Nephron progenitor cell (in vitro differentiated cells): Measurements from ENCODE around the gene ABCA12.

Experiments
- DNase-seq: peaks from one replicate; pipeline ENCODE4 v3.0.0; 2021
- H3K27ac Mint-ChIP-seq: 2 replicates; pipeline ENCODE4 v1.8.0; 2021; ENCODE audit warnings: mild to moderate bottlenecking, moderate library complexity, mixed read lengths
- H3K27me3 Mint-ChIP-seq: 2 replicates; pipeline ENCODE4 v1.8.0; 2021; ENCODE audit warnings: mild to moderate bottlenecking, low read depth, mixed read lengths; ENCODE audit not compliant: poor library complexity
- H3K36me3 Mint-ChIP-seq: 2 replicates; pipeline ENCODE4 v1.8.0; 2021; ENCODE audit warnings: low read depth, mixed read lengths
- H3K4me1 Mint-ChIP-seq: 2 replicates; pipeline ENCODE4 v1.8.0; 2021; ENCODE audit warnings: mixed read lengths
- H3K4me3 Mint-ChIP-seq: 2 replicates; pipeline ENCODE4 v1.8.0; 2021; ENCODE audit warnings: mild to moderate bottlenecking, moderate library complexity, mixed read lengths
- H3K9me3 Mint-ChIP-seq: 2 replicates; pipeline ENCODE4 v1.8.0; 2021; ENCODE audit warnings: mild to moderate bottlenecking, moderate library complexity, mixed read lengths
- TF ChIP-seq, protein P1 (sequence below): fragments of 200-600 bp; sonication (generic); IDR thresholded peaks from 2 replicates; pipeline ENCODE4 v1.5.0; 2021; ENCODE audit warnings: antibody characterized with exemption

The ABCA12 gene

DNA sequence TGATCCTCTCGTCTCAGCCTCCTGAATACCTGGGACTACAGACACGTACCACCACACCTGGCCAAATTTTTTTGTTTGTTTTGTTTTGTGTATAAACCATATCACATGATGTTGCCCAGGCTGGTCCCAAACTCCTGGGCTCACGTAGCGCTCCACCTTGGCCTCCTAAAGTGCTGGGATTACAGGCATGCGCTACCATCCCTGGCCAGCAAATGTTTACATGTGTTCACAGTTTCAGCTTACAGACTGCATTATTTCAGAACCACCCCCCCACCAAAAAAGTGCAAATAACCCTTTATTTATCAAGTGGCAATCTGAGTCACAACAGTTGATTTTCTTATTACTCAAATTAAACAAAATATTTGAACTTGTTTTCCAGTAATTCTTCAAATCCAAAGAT is 54.3 kb downstream of the ABCA12 start:
- Mint-ChIP-seq H3K27ac (no peak overlapping the region), H3K36me3 (no peaks in the 10 kb centered on the region), H3K4me1 (peaks cover 37% of the 10 kb centered on the region), H3K27me3 (no peaks in the 10 kb centered on the region), H3K9me3 (no peaks in the 10 kb centered on the region), H3K4me3 (no peak overlapping the region)
- DNase-seq = no peak
- TF ChIP-seq, protein P1, sequence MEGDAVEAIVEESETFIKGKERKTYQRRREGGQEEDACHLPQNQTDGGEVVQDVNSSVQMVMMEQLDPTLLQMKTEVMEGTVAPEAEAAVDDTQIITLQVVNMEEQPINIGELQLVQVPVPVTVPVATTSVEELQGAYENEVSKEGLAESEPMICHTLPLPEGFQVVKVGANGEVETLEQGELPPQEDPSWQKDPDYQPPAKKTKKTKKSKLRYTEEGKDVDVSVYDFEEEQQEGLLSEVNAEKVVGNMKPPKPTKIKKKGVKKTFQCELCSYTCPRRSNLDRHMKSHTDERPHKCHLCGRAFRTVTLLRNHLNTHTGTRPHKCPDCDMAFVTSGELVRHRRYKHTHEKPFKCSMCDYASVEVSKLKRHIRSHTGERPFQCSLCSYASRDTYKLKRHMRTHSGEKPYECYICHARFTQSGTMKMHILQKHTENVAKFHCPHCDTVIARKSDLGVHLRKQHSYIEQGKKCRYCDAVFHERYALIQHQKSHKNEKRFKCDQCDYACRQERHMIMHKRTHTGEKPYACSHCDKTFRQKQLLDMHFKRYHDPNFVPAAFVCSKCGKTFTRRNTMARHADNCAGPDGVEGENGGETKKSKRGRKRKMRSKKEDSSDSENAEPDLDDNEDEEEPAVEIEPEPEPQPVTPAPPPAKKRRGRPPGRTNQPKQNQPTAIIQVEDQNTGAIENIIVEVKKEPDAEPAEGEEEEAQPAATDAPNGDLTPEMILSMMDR = no peak

GRCh38 chr2:215083146-215083545 is 55.3 kb downstream of the ABCA12 start:
- no peaks in the 10 kb centered on the region for H3K36me3 Mint-ChIP-seq
- TF ChIP-seq, protein P1 = no peak
- peak overlapping the region; percentile 60 for H3K27ac Mint-ChIP-seq
- no peak for DNase-seq
- no peak overlapping the region for H3K4me3 Mint-ChIP-seq
- H3K4me1 Mint-ChIP-seq = peaks cover 42% of the 10 kb centered on the region
- H3K9me3 Mint-ChIP-seq = no peaks in the 10 kb centered on the region
- no peaks in the 10 kb centered on the region for H3K27me3 Mint-ChIP-seq

GRCh38 chr2:215082446-215082845 is 56.0 kb downstream of the ABCA12 start:
- H3K4me1 Mint-ChIP-seq = peaks cover 44% of the 10 kb centered on the region
- DNase-seq = peak; percentile 7
- no peaks in the 10 kb centered on the region for H3K36me3 Mint-ChIP-seq
- H3K4me3 Mint-ChIP-seq = no peak overlapping the region
- H3K27me3 Mint-ChIP-seq = no peaks in the 10 kb centered on the region
- H3K9me3 Mint-ChIP-seq = no peaks in the 10 kb centered on the region
- TF ChIP-seq, protein P1 = no peak
- H3K27ac Mint-ChIP-seq = peak overlapping the region; percentile 92

- Mint-ChIP-seq H3K27ac (no peak overlapping the region), H3K4me3 (no peak overlapping the region), H3K36me3 (no peaks in the 10 kb centered on the region), H3K9me3 (no peaks in the 10 kb centered on the region), H3K4me1 (peaks cover 44% of the 10 kb centered on the region), H3K27me3 (no peaks in the 10 kb centered on the region)
- peak; percentile 21 for DNase-seq
- TF ChIP-seq, protein P1 = no peak
These were observed 57.9 kb downstream of the ABCA12 start for GRCh38 chr2:215080545-215080944.

- no peaks in the 10 kb centered on the region for H3K27me3 Mint-ChIP-seq
- H3K9me3 Mint-ChIP-seq = no peaks in the 10 kb centered on the region
- peaks cover 4% of the 10 kb centered on the region for H3K4me1 Mint-ChIP-seq
- no peak overlapping the region for H3K27ac Mint-ChIP-seq
- no peak overlapping the region for H3K4me3 Mint-ChIP-seq
- H3K36me3 Mint-ChIP-seq = no peaks in the 10 kb centered on the region
- TF ChIP-seq, protein P1 = no peak
- DNase-seq = no peak
These were observed 66.8 kb downstream of the ABCA12 start for GRCh38 chr2:215071676-215072075.

- Mint-ChIP-seq H3K27ac (no peak overlapping the region), H3K9me3 (no peaks in the 10 kb centered on the region), H3K4me1 (peaks cover under 1% of the 10 kb centered on the region), H3K36me3 (no peaks in the 10 kb centered on the region), H3K27me3 (no peaks in the 10 kb centered on the region), H3K4me3 (no peak overlapping the region)
- DNase-seq = no peak
- TF ChIP-seq, protein P1 = no peak
These were observed 70.0 kb downstream of the ABCA12 start for GRCh38 chr2:215068399-215068798.
